ENCODE data around the gene MAPK11.
A peak's percentile ranks its signal among the peaks of the same experiment; 100 is the strongest.

MAPK11 gene

DNA sequence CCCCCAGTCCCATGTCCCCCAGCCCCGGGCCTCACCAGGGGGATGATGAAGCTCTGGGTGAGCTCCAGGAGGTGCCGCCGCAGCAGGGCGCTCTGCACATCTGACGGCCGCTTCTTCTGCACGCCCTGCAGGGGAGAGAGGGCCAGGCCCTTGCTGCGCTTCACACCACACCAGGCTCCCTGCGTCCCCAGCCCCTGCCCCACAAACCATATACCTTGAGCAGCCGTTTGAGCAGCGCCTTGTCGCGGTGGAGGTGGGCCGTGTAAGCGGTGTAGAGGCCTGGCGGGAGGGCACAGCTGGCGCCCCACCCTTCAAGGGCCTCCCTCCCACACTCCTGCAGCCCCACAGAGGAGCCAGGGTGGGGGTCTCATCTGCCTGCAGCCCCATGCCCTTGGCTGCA lies 43.4 kb upstream of the MAPK11 start:
- Histone ChIP-seq H3K27me3 (ENCODE audit: control insufficient read depth, insufficient read depth, low read length) (no peaks in the 10 kb centered on the region), H3K36me3 (ENCODE audit: control insufficient read depth, insufficient read depth, low read length) (no peaks in the 10 kb centered on the region), H3K9ac (ENCODE audit: low read depth, low read length) (no peak overlapping the region), H3K4me3 (ENCODE audit: low read depth, low read length) (no peak overlapping the region), H3K4me1 (ENCODE audit: control insufficient read depth, insufficient read depth, low read length) (no peaks in the 10 kb centered on the region), H3K9me3 (ENCODE audit: control insufficient read depth, insufficient read depth, low read length) (no peaks in the 10 kb centered on the region)

DNA sequence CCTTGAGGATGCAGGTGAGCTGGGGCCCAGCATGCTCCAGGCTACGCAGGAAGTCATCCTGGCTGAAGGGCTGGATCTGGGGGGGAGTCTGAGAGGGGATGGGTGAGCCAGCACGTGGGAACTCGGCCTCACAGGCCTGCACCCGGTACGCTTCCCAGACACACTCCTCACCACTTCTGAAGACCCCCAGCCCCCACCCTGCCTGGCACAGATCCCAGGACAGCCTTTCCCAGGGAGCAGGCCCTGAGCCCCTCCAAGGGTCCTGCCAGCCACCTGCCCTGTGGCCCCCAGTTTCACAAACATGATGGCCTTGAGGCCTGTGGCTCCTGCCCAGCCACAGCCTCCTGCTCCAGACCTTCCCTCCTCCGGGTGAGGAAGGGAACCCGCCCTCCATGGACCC lies 42.8 kb upstream of the MAPK11 start:
- H3K4me1 ChIP-seq (ENCODE audit: control insufficient read depth, insufficient read depth, low read length), result no peaks in the 10 kb centered on the region
- H3K27me3 ChIP-seq (ENCODE audit: control insufficient read depth, insufficient read depth, low read length), result no peaks in the 10 kb centered on the region
- H3K36me3 ChIP-seq (ENCODE audit: control insufficient read depth, insufficient read depth, low read length), result no peaks in the 10 kb centered on the region
- H3K9ac ChIP-seq (ENCODE audit: low read depth, low read length), result no peak overlapping the region
- H3K9me3 ChIP-seq (ENCODE audit: control insufficient read depth, insufficient read depth, low read length), result no peaks in the 10 kb centered on the region
- no peak overlapping the region for H3K4me3 ChIP-seq (ENCODE audit: low read depth, low read length)

DNA sequence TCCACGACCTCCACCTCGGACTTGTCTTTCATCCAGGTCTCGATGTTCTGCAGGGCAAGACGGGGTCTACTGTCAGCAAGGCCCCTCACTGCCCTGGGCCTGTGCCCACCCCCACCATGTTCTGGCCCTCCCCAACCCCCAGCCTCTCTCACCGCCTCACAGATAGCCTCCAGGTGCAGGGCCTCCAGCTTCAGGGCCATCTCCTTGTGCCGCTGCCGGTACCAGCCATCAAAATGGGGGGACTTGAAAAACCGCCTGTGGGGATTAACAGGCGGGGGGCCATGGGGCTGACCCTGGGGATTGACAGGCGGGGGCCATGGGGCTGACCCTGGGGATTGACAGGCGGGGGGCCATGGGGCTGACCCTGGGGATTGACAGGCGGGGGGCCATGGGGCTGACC lies 42.2 kb upstream of the MAPK11 start:
- Histone ChIP-seq H3K36me3 (ENCODE audit: control insufficient read depth, insufficient read depth, low read length) (no peaks in the 10 kb centered on the region), H3K4me1 (ENCODE audit: control insufficient read depth, insufficient read depth, low read length) (no peaks in the 10 kb centered on the region)

DNA sequence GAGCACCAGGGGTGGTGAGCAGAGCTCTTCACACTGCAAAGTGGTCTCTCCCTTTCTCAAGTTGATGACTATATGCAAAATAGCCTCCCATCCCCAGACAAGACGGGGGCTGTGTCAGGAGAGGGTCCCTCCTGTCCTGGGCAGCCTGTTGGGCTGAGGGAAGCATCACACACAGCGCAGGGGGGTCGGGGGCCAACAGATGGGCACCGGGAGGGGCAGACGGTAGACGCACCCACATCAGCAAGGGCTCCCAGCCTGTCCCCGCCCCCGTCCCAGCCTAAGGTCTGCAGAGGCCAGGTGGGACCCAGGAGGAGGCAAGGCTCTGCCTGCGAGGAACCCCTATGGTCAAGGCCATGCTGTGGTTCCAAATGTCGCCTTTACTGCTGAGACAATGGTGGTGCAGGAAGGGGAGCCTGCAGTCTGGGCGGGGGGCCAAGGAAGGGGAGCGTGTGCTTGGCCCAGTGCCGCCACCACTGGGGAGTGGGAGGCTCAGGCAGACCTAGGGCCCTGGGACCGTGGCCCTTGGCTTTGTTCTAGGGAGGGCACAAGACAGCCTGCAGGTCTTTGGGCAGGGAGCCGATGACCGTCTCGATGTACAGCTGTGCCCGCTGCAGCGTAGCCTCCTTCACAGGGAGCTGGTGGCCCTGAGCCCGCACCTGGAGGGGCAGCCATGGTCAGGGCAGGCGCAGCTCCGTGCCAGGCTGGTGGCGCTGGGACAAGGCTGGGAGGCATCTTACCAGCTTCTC lies 41.6 kb upstream of the MAPK11 start:
- H3K4me1 ChIP-seq (ENCODE audit: control insufficient read depth, insufficient read depth, low read length), result no peaks in the 10 kb centered on the region
- H3K27me3 ChIP-seq (ENCODE audit: control insufficient read depth, insufficient read depth, low read length), result no peaks in the 10 kb centered on the region
- H3K9me3 ChIP-seq (ENCODE audit: control insufficient read depth, insufficient read depth, low read length), result no peaks in the 10 kb centered on the region
- H3K36me3 ChIP-seq (ENCODE audit: control insufficient read depth, insufficient read depth, low read length), result no peaks in the 10 kb centered on the region
- H3K9ac ChIP-seq (ENCODE audit: low read depth, low read length), result no peak overlapping the region
- H3K4me3 ChIP-seq (ENCODE audit: low read depth, low read length), result no peak overlapping the region

More for the DNA sequence above, 42.2 kb upstream of the MAPK11 start:
- Histone ChIP-seq H3K27me3 (ENCODE audit: control insufficient read depth, insufficient read depth, low read length) (no peaks in the 10 kb centered on the region), H3K4me3 (ENCODE audit: low read depth, low read length) (no peak overlapping the region), H3K9ac (ENCODE audit: low read depth, low read length) (no peak overlapping the region), H3K9me3 (ENCODE audit: control insufficient read depth, insufficient read depth, low read length) (no peaks in the 10 kb centered on the region)

DNA sequence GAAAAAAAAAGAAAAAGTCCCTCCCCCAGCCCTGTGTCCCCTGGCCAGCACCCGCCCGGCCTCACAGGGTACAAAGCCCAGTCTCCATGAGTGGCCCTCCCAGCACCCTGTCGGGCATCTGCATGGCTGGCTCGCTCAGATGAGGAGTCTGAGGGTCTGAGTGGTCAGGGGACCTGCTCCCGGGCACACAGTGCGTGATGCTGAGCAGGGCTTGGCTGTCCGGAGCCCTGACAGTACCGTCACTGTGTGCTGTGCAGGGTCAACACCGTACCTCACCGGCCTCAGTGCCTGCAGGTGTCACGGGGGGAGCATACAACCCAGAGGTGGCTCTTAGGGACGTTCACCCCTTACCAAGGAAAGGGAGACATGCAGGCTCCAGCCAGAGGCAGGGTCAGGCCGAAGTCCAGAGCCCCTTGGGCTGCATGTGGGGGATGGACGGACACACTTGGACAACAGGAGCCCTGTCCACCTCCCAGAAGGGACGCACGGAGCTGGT lies 40.8 kb upstream of the MAPK11 start:
- no peaks in the 10 kb centered on the region for H3K36me3 ChIP-seq (ENCODE audit: control insufficient read depth, insufficient read depth, low read length)
- H3K4me3 ChIP-seq (ENCODE audit: low read depth, low read length), result no peak overlapping the region
- no peak overlapping the region for H3K9ac ChIP-seq (ENCODE audit: low read depth, low read length)
- peaks cover 3% of the 10 kb centered on the region for H3K4me1 ChIP-seq (ENCODE audit: control insufficient read depth, insufficient read depth, low read length)
- no peaks in the 10 kb centered on the region for H3K27me3 ChIP-seq (ENCODE audit: control insufficient read depth, insufficient read depth, low read length)
- H3K9me3 ChIP-seq (ENCODE audit: control insufficient read depth, insufficient read depth, low read length), result no peaks in the 10 kb centered on the region

- Histone ChIP-seq H3K4me1 (ENCODE audit: control insufficient read depth, insufficient read depth, low read length) (peaks cover 3% of the 10 kb centered on the region), H3K27me3 (ENCODE audit: control insufficient read depth, insufficient read depth, low read length) (no peaks in the 10 kb centered on the region), H3K36me3 (ENCODE audit: control insufficient read depth, insufficient read depth, low read length) (no peaks in the 10 kb centered on the region), H3K9ac (ENCODE audit: low read depth, low read length) (no peak overlapping the region), H3K4me3 (ENCODE audit: low read depth, low read length) (no peak overlapping the region), H3K9me3 (ENCODE audit: control insufficient read depth, insufficient read depth, low read length) (no peaks in the 10 kb centered on the region)
Observed at GRCh38 chr22:50310031-50310722, 40.0 kb upstream of the MAPK11 start.

- Histone ChIP-seq H3K9ac (ENCODE audit: low read depth, low read length) (no peak overlapping the region), H3K27me3 (ENCODE audit: control insufficient read depth, insufficient read depth, low read length) (no peaks in the 10 kb centered on the region), H3K4me3 (ENCODE audit: low read depth, low read length) (no peak overlapping the region), H3K4me1 (ENCODE audit: control insufficient read depth, insufficient read depth, low read length) (peaks cover 3% of the 10 kb centered on the region), H3K9me3 (ENCODE audit: control insufficient read depth, insufficient read depth, low read length) (no peaks in the 10 kb centered on the region), H3K36me3 (ENCODE audit: control insufficient read depth, insufficient read depth, low read length) (no peaks in the 10 kb centered on the region)
Observed at GRCh38 chr22:50309601-50309991, 39.4 kb upstream of the MAPK11 start.

DNA sequence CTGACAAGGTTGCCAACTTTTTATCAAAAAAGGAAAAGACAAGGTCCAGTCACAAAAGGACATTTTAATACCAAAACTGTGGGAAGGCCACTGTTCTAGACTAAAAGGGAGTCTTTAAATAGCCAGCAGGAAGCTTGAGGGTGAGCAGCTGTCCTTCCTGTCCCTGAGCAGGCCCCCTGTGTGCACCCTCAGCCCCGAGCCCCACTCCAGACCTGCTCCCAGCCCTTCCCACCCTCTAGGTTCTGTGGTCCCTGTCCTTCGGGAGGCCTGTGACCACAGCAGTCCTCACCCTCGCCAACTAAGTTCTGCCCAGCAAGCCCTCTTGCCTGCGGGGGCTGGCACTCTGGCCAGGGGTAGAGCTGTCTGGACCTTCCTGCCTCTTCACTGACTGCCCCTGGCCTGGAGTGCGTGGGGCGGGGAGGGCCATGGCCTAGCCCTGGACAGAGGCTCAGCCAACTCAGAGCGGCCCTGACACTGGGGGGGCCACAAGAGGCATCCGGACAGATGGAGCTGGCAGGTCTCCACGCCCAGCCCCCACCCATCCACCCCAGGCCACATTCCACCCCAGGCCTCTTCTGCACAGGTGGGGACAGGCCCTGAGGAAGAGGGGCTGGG lies 38.9 kb upstream of the MAPK11 start:
- H3K9ac ChIP-seq (ENCODE audit: low read depth, low read length), result no peak overlapping the region
- no peak overlapping the region for H3K4me3 ChIP-seq (ENCODE audit: low read depth, low read length)

GRCh38 chr22:50308597-50308935 lies 38.4 kb upstream of the MAPK11 start:
- peaks cover 3% of the 10 kb centered on the region for H3K36me3 ChIP-seq (ENCODE audit: control insufficient read depth, insufficient read depth, low read length)
- no peak overlapping the region for H3K4me3 ChIP-seq (ENCODE audit: low read depth, low read length)
- H3K9me3 ChIP-seq (ENCODE audit: control insufficient read depth, insufficient read depth, low read length), result no peaks in the 10 kb centered on the region
- no peaks in the 10 kb centered on the region for H3K27me3 ChIP-seq (ENCODE audit: control insufficient read depth, insufficient read depth, low read length)
- no peak overlapping the region for H3K9ac ChIP-seq (ENCODE audit: low read depth, low read length)
- peaks cover 3% of the 10 kb centered on the region for H3K4me1 ChIP-seq (ENCODE audit: control insufficient read depth, insufficient read depth, low read length)

More for the DNA sequence above, 38.9 kb upstream of the MAPK11 start:
- H3K4me1 ChIP-seq (ENCODE audit: control insufficient read depth, insufficient read depth, low read length), result peaks cover 3% of the 10 kb centered on the region
- H3K36me3 ChIP-seq (ENCODE audit: control insufficient read depth, insufficient read depth, low read length), result no peaks in the 10 kb centered on the region
- no peaks in the 10 kb centered on the region for H3K9me3 ChIP-seq (ENCODE audit: control insufficient read depth, insufficient read depth, low read length)
- H3K27me3 ChIP-seq (ENCODE audit: control insufficient read depth, insufficient read depth, low read length), result no peaks in the 10 kb centered on the region

DNA sequence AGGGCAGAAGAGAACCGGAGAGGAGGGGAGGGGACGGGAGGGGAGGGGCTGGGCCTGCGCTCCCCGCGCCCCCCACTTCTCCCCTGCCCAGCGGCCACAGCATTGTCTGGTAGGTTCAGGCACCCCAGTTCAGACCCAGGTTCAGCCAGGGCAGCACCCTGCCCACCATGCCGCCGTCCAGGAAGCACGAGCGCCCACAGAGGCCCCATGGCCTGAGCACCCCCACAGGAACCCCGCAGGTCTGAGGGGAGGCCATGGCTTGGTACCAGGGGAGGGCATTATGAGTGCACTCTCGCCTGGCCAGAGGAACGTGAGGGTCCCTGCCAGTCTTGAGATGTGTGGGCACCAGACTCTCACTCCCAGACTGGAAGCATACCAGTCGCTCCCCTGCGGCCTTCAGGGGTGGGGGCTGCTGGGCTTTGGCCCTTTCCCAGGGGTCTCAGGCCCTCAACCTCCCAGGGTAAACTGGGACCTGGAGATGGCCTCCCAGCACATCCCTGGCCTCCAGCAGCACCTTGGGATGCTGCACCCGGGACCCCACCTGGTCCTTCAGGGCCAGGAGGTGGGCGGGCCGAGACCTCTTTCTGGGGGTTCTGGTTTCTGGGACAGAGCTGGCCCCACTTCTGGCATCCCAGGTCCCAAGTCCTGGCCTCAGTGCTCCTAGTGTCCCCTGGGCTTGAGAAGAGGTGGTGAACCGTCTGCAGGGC lies 37.9 kb upstream of the MAPK11 start:
- Histone ChIP-seq H3K9me3 (ENCODE audit: control insufficient read depth, insufficient read depth, low read length) (no peaks in the 10 kb centered on the region), H3K9ac (ENCODE audit: low read depth, low read length) (no peak overlapping the region), H3K4me1 (ENCODE audit: control insufficient read depth, insufficient read depth, low read length) (peaks cover 3% of the 10 kb centered on the region), H3K4me3 (ENCODE audit: low read depth, low read length) (no peak overlapping the region), H3K27me3 (ENCODE audit: control insufficient read depth, insufficient read depth, low read length) (no peaks in the 10 kb centered on the region), H3K36me3 (ENCODE audit: control insufficient read depth, insufficient read depth, low read length) (peaks cover 4% of the 10 kb centered on the region)

DNA sequence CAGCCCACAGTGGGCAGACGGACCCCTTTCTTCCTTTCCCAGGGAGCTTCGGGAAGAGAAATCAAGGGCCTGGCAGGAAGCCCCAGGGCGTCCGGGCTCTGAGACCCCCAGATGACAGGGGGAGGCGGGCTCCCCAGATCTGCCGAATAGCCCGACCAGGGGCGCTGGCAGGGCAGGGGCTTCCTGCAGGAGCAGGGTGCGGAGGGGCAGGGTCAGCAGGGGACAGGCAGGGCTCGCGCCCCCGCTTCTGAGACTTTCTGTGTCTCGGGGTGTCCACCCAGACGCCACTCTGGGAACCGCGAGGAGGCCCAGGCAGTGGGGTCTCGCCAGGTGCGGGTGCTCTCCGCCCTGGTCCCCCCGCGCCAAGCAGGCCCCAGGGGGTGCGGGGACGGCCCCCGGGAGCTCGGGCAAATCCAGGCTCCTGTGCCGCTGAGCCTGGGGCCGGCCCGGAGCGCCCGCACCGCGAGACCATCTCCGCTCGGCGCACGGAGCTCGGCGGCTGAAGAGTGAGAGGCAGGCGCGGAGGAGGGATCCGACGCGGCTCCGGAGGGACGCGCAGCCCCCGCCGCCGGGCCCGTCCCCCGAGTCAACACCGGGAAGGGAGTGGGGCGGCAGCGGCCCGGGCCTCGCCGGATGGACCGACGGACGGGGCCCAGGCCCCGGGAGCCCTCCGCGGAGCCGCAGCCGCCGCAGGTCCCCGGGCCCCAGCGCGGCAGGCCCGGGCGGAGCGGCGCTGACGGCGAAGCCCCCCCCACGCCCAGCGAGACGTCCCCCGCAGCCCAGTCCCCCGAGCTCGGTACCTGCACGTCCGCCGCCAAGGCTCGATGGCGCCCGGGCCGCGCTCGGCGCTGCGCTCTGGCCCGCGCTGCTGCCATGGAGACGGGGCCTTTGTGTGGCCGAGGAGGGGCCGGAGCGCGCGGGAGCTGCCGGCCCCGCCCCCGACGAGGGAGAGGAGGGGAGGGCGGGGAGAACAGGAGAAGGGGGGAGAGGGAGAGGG lies 36.9 kb upstream of the MAPK11 start, which contains the start of gene PLXNB2:
PLXNB2 (minus strand) TSS at position 894 of the 997 bp plus-strand sequence. CDS start 17,062 bp downstream, outside the sequence.
- Histone ChIP-seq H3K27me3 (ENCODE audit: control insufficient read depth, insufficient read depth, low read length) (no peaks in the 10 kb centered on the region), H3K9me3 (ENCODE audit: control insufficient read depth, insufficient read depth, low read length) (no peaks in the 10 kb centered on the region), H3K9ac (ENCODE audit: low read depth, low read length) (peak within 1 kb of the TSS; percentile 54), H3K4me3 (ENCODE audit: low read depth, low read length) (peak within 1 kb of the TSS; percentile 61), H3K36me3 (ENCODE audit: control insufficient read depth, insufficient read depth, low read length) (peaks cover 4% of the 10 kb centered on the region), H3K4me1 (ENCODE audit: control insufficient read depth, insufficient read depth, low read length) (peaks cover 3% of the 10 kb centered on the region)
